Measurements from ENCODE around the gene LAIR1.
"Not testable (repeated sequence)": the region's sequence is repeated elsewhere in the genome, so short reads cannot be mapped to it uniquely, and the experiment has no call there.

The LAIR1 gene

GRCh38 chr19:54339646-54340358 lies 24.9 kb downstream of the LAIR1 start:
- no peak for DNase-seq

- DNase-seq = no peak
Measured at GRCh38 chr19:54338521-54338920, 26.2 kb downstream of the LAIR1 start.

GRCh38 chr19:54337858-54338230 lies 26.9 kb downstream of the LAIR1 start:
- no peak for DNase-seq

GRCh38 chr19:54336893-54337857 lies 27.6 kb downstream of the LAIR1 start:
- DNase-seq = no peak

GRCh38 chr19:54335979-54336892 lies 28.5 kb downstream of the LAIR1 start:
- DNase-seq = no peak

- no peak for DNase-seq
Measured at GRCh38 chr19:54335164-54335563, 29.6 kb downstream of the LAIR1 start.

- DNase-seq = no peak
Measured at GRCh38 chr19:54333586-54334298, 31.0 kb downstream of the LAIR1 start.

- no peak for DNase-seq
Measured at GRCh38 chr19:54332149-54332548, 32.6 kb downstream of the LAIR1 start.

- no peak for DNase-seq
Measured at GRCh38 chr19:54331626-54332025, 33.1 kb downstream of the LAIR1 start.

GRCh38 chr19:54329476-54330165 lies 35.1 kb downstream of the LAIR1 start:
- DNase-seq = no peak

- DNase-seq = not testable (repeated sequence)
Measured at GRCh38 chr19:54328781-54329180, 36.0 kb downstream of the LAIR1 start.

GRCh38 chr19:54325631-54326030 lies 39.1 kb downstream of the LAIR1 start:
- DNase-seq = no peak

GRCh38 chr19:54325194-54325621 lies 39.5 kb downstream of the LAIR1 start:
- no peak for DNase-seq

- DNase-seq = no peak
Measured at GRCh38 chr19:54324071-54324470, 40.7 kb downstream of the LAIR1 start.

- not testable (repeated sequence) for DNase-seq
Measured at GRCh38 chr19:54322934-54323333, 41.8 kb downstream of the LAIR1 start.

- not testable (repeated sequence) for DNase-seq
Measured at GRCh38 chr19:54322295-54322694, 42.4 kb downstream of the LAIR1 start.

GRCh38 chr19:54319892-54320670 lies 44.6 kb downstream of the LAIR1 start:
- DNase-seq = no peak

- DNase-seq = no peak
Measured at GRCh38 chr19:54319049-54319448, 45.7 kb downstream of the LAIR1 start.

GRCh38 chr19:54317965-54318240 lies 46.8 kb downstream of the LAIR1 start:
- DNase-seq = no peak

GRCh38 chr19:54317108-54317964 lies 47.4 kb downstream of the LAIR1 start:
- no peak for DNase-seq

All from NCI-H1048 (cell line).